Lower leg skin (tissue), 3 donors: ENCODE data around the gene SLC46A1.
"Not testable (repeated sequence)": the region's sequence is repeated elsewhere in the genome, so short reads cannot be mapped to it uniquely, and the experiment has no call there.

Source experiments
- CTCF ChIP-seq, 3 donors: fragments of 450-650 bp; IDR thresholded peaks; one replicate each; pipeline ENCODE4 v1.5.1; 2016; ENCODE audit warnings: antibody characterized with exemption in 3 of 3, mild to moderate bottlenecking in 3 of 3, moderate library complexity in 2 of 3
- POLR2A ChIP-seq, 2 donors: fragments of 450-650 bp; IDR thresholded peaks; one replicate each; pipeline ENCODE4 v1.6.1; 2016 to 2017; ENCODE audit warnings: antibody characterized with exemption in 2 of 2, mild to moderate bottlenecking in 1 of 2, moderate library complexity in 1 of 2

GRCh38 chr17:28434326-28434725 is 28.3 kb upstream of the SLC46A1 start:
- not testable (repeated sequence) for TF ChIP-seq CTCF, POLR2A (IDR thresholded peaks at IDR 0.05)
